IPS-18a (cell line): ENCODE results near the gene NCBP3.

Experiments used
- H3K27ac ChIP-seq: one replicate; pipeline ENCODE4 v1.5.1; 2013; ENCODE audit warnings: low read length
- H3K27me3 ChIP-seq: one replicate; pipeline ENCODE4 v1.6.1; 2013; ENCODE audit warnings: mild to moderate bottlenecking, low read length; ENCODE audit not compliant: control insufficient read depth, insufficient read depth
- H3K36me3 ChIP-seq: one replicate; pipeline ENCODE4 v1.6.1; 2013; ENCODE audit warnings: low read depth, low read length; ENCODE audit not compliant: control insufficient read depth
- H3K4me1 ChIP-seq: one replicate; pipeline ENCODE4 v1.6.1; 2013; ENCODE audit warnings: low read depth, low read length; ENCODE audit not compliant: control insufficient read depth
- H3K4me3 ChIP-seq: one replicate; pipeline ENCODE4 v1.5.1; 2013; ENCODE audit warnings: low read length
- H3K9ac ChIP-seq: one replicate; pipeline ENCODE4 v1.6.1; 2013; ENCODE audit warnings: mild to moderate bottlenecking, low read length, moderate library complexity
- H3K9me3 ChIP-seq: one replicate; pipeline ENCODE4 v1.6.1; 2013; ENCODE audit warnings: low read depth, low read length; ENCODE audit not compliant: control insufficient read depth

Gene NCBP3

DNA sequence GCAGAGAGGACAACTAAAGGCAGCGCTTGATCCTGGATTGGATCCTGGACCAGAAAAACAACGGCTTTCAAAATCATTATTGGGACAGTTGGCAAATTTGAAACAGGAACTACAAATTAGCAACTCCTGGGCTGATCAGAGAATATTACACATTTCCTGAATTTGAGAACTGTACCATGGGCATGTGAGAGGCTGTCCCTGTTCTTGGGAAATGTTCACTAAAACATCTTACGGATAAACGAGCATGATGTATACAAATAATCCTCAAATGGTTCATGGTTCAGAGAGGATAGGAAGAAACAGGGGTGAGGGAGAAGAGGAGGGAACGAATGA, 42.8 kb downstream of the NCBP3 start:
- Histone ChIP-seq H3K4me1 (no peaks in the 10 kb centered on the region), H3K4me3 (no peak overlapping the region), H3K36me3 (peaks cover 18% of the 10 kb centered on the region), H3K27me3 (no peaks in the 10 kb centered on the region), H3K27ac (no peak overlapping the region), H3K9me3 (no peaks in the 10 kb centered on the region), H3K9ac (no peak overlapping the region)

DNA sequence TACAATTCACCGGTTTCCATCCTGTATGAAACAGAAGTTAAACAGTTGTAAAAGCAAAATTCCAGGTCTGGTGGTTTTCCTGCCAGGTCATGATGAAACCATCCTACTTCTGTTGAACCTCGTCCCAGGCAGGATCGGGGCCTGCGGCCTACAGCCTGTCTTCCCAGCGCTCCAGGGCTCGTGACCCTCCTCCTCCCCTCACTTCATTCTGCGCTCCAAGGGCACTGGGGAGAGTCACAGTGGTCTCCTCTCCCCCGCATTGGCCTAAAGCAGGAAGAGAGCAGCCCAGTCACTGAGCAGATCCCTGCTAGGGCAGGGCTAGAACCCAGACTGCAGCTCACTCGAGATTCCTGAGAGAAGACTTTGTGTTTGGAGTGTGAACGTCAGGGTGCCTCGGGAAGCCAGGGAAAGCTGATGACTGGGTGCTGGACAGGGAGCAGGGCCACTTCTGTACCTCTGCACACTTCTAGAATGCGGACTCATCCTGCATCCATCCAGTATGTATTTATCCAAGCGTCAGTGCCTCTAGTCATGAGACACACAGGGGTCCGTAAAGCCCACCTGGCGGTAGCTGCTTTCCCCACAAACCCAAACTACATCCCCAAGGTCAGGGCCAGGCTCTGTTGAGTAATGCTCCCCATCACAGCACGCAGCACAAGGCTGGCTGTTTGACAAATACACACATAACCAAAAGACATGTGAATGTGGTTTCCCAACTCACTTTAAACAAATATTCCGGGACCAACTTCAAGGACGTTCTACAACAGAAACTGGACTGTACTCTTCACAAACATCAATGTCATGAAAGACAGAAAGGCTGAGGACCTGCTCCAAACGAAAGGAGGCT, 43.4 kb downstream of the NCBP3 start:
- no peaks in the 10 kb centered on the region for H3K27me3 ChIP-seq
- no peaks in the 10 kb centered on the region for H3K9me3 ChIP-seq
- no peak overlapping the region for H3K27ac ChIP-seq
- H3K9ac ChIP-seq: no peak overlapping the region
- peaks cover 14% of the 10 kb centered on the region for H3K36me3 ChIP-seq
- H3K4me1 ChIP-seq: no peaks in the 10 kb centered on the region
- H3K4me3 ChIP-seq: no peak overlapping the region

DNA sequence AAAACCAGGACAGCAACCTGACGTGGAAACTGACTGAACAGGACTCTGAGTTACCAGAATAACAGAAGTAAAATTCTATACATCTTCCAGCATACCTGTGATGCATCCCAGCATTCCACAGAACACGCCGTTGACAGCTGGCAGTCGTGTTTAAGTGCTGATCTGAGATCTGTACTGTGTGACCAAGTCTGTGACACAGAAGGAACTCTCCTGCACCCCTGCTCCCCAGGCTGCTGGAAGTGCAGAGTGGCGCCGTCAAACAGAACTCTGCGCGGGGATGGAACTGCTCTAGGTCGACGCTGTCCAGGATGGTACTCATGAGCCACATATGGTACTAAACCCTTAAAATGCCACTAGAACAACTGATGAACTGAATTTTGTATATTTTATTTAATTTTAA, 44.3 kb downstream of the NCBP3 start:
- Histone ChIP-seq H3K9me3 (no peaks in the 10 kb centered on the region), H3K4me1 (no peaks in the 10 kb centered on the region), H3K36me3 (peaks cover 7% of the 10 kb centered on the region), H3K27ac (no peak overlapping the region), H3K4me3 (no peak overlapping the region), H3K27me3 (no peaks in the 10 kb centered on the region), H3K9ac (no peak overlapping the region)

DNA sequence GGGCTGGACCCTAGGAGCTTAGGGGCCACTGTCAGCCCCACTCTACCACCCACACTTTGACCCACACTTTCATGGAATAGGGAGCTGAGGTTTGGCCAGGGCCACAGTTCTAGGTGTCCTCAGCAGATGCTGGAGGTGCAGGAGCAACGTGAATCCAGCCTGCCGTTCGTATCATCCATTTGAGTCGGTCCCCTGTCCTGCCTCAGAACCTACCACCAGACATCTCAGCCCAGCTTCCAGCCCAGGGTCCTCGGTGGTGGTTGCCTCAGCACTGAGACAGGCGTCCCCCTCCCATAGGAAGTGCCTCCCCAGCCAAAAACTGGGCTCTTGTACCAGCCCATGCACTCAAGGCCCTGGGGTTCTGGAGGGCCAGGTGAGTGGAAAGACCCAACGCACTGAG, 44.7 kb downstream of the NCBP3 start:
- Histone ChIP-seq H3K27ac (no peak overlapping the region), H3K4me3 (no peak overlapping the region), H3K36me3 (peaks cover 5% of the 10 kb centered on the region), H3K27me3 (no peaks in the 10 kb centered on the region), H3K4me1 (no peaks in the 10 kb centered on the region), H3K9ac (no peak overlapping the region), H3K9me3 (no peaks in the 10 kb centered on the region)

DNA sequence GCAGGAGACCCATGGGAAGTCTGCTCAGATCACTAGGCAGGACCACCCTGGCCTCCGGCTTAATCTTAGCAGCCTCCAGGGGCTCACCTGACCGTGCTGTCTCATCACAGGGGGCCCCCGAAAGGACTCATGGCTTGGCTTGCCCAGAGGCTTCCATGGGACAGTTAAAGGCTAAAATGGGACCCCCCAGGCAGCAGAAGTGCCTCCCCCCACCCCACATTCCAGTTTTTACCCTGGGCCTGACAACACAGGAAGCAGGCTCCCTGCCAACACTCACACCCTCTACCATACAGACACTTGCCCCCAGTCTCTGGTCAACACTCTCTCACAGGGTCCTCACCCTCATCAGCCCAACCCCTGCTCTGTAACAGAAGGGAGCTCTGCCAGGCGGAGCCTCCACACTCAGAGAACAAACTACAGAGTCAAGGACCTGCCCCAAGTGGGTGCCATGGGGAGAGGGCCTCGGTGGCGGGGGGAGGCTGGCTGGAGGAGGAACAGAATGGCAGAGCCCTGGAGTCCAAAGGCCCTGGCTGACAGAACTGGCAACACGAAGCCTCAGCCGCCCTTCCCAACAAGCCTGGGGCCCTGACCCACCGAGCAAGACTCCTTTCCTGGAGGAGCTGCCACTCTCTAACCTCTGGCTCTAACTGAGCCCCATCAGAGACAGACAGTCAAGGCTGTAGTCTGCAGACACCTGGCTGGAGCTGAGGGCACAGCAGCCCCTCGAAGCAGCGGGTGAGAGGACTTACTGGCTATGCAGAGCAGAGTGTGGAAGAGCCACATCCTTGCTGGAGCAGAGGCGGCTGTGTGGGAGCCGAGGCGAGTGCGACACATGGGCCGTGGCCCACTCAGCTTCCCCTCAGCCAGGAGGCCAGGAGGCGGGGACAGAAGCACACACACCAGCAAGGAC, 45.4 kb downstream of the NCBP3 start, which contains the start of gene ITGAE:
Gene ITGAE (minus strand): TSS at position 827 of the 910 bp plus-strand sequence. CDS start 44 bp downstream, at position 783.
- H3K9me3 ChIP-seq: no peaks in the 10 kb centered on the region
- no peaks in the 10 kb centered on the region for H3K27me3 ChIP-seq
- H3K27ac ChIP-seq: no peak within 1 kb of the TSS
- H3K9ac ChIP-seq: no peak within 1 kb of the TSS
- no peak within 1 kb of the TSS for H3K4me3 ChIP-seq
- H3K4me1 ChIP-seq: no peaks in the 10 kb centered on the region
- peaks cover 5% of the 10 kb centered on the region for H3K36me3 ChIP-seq

DNA sequence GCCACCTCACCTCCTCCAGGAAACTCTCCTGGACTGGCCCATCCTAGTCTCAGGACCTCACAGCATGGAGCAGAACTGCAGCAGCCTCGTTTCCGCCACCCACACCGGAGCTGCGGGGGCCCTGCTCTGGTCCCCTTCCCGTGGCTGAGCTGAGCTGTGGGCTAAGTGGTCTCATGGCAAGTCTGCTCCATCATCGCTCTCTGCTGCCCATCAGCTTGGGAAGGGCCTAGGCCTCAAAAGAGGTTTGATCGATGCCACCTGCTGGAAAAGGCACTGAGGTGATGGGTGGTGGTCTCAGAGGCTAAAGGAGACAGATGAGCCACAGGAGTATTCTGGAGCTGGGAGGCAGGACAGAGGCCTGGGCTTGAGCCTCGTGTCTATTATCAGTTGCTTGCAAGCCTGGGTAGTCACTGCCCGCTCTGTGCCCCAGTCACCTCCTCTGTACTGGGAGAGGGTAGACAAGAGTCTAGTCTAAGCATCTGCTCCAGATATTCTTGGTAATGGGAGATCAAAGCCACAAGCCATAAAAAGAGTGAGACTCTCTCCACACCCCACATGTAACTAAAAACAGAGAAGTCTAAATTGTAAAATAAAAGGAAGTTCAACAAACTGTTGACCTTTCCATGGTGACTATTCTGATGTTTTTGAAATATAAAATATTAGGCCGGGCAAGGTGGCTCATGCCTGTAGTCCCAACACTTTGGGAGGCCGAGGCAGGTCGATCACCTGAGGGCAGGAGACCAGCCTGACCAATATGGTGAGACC, 46.7 kb downstream of the NCBP3 start:
- Histone ChIP-seq H3K27me3 (no peaks in the 10 kb centered on the region), H3K4me3 (no peak overlapping the region), H3K9me3 (no peaks in the 10 kb centered on the region), H3K9ac (no peak overlapping the region), H3K4me1 (no peaks in the 10 kb centered on the region), H3K27ac (no peak overlapping the region), H3K36me3 (peaks cover 5% of the 10 kb centered on the region)

DNA sequence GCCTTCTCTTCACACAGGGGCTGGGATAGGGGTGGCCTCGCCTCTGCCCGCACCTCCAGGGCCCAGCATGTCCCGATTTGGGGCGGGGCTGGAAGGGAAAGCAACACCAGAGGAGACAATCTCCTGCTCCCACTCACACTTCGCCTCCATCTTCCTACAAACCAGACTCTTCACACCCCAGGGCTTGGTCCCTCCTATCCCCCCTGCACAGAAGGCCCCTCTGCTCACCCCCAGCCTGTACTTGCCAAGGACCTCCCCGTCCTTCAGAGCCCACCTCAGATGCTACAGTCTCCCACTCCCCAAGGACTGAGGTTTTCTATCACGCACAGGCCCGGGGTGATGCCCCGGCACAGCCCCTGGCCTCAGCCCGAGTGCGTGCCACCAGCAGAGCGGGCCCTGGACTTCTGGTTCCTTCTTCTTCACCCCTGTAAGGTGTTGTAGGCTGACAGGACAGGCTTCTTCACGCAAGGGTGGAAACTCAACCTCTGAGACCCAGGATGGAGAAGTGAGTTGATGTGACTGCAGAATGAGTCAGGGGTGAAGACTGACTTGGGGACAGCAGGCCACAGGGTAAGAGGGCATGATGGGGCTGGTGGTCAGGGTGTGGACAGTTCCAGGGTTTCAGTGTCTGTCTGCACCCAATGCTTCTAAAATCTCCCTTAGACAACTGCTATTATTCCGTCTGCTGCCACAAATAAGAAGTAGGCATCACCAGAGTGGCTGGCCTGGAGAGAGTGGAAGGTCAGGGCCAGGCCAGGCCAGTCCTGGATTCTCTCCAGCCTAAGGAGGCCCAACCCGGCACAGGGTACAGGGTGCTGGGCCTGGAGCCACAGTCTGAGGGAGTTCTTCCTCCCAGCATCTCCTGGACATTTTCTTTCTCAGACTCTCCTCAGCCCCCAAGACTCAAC, 47.5 kb downstream of the NCBP3 start:
- Histone ChIP-seq H3K27ac (no peak overlapping the region), H3K4me3 (no peak overlapping the region), H3K9me3 (no peaks in the 10 kb centered on the region), H3K9ac (no peak overlapping the region), H3K27me3 (no peaks in the 10 kb centered on the region), H3K4me1 (no peaks in the 10 kb centered on the region), H3K36me3 (peaks cover 5% of the 10 kb centered on the region)

DNA sequence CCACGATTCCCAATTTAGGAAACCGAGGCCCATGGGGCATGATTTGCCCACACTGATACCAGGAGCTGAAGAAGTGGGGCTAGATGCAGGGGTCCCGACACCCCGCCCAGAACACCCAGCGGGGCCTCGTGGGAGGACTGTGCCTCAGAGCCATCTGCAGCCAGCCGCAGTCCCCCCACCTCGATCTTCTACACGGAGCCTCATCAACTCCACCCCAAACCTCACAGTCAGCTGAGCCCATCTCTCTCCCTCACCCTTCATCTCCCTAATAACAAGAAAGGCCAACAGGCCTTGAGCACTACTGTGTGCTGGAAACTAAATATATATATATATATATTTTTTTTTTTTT, 49.2 kb downstream of the NCBP3 start:
- H3K4me1 ChIP-seq: no peaks in the 10 kb centered on the region
- no peaks in the 10 kb centered on the region for H3K36me3 ChIP-seq
- H3K4me3 ChIP-seq: no peak overlapping the region
- H3K9me3 ChIP-seq: no peaks in the 10 kb centered on the region
- H3K9ac ChIP-seq: no peak overlapping the region
- no peak overlapping the region for H3K27ac ChIP-seq
- no peaks in the 10 kb centered on the region for H3K27me3 ChIP-seq

DNA sequence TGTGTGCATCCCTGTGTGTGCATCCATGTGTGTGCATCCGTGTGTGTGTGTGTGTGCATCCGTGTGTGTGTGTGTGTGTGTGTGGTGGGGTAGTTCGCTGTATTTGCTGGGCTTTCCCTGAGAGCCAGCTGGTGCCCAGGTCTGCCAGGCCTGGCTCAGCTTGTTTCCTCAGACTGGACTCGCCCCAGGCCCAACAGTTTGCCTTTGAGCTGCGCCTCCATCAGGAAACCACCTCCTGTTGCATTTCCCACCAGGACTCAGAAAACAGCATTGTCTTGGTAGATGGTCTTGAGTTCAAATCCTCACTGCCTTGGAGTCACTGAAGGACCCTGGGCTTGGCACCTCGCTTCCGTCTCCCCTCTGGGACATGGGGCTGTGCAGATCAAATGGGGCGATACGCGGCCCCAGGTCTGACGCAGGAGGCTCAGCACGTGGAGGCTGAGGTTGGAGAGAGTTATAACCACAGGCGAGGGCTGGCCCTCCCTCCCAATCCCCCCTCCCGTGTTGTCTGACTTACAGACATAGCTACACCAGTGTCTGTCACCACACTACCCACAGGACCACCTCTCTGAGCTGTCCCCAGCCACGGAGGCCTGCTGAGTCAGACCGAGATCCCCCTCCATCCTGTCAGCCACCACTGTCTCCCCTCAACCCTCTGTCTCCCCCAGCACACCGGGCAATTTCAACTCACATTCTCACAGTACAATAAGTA, 49.8 kb downstream of the NCBP3 start:
- Histone ChIP-seq H3K27ac (no peak overlapping the region), H3K9ac (no peak overlapping the region), H3K4me1 (no peaks in the 10 kb centered on the region), H3K36me3 (no peaks in the 10 kb centered on the region), H3K4me3 (no peak overlapping the region), H3K27me3 (no peaks in the 10 kb centered on the region), H3K9me3 (no peaks in the 10 kb centered on the region)

DNA sequence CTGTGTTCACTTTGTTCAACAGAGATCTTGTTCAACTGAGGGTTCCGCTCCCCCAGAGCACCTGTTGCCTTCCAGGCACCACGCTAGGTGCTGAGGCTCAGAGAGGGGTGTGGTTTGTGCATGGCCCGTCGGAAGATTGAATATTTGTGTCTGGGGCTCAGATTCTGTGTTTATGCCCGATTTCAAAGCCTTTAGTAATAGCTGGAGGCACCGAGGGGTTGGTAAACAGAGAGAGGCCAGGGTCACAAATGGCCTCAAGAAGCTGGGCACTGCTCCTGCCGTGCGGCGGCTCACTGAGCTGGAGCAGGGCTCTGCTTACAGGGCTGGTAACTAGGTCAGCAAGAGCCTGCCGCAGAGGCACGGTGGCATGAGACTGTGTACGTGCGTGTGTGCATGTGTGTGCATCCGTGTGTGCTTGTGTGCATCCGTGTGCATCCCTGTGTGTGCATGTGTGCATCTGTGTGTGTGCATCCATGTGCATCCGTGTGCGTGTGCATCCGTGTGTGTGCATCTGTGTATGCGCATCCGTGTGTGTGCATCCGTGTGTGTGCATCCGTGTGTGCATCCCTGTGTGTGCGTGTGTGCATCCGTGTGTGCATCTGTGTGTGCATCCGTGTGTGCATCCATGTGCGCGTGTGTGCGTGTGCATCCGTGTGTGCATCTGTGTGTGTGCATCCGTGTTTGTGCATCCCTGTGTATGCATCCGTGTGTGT, 50.5 kb downstream of the NCBP3 start:
- Histone ChIP-seq H3K27me3 (no peaks in the 10 kb centered on the region), H3K9ac (no peak overlapping the region), H3K9me3 (no peaks in the 10 kb centered on the region), H3K4me3 (no peak overlapping the region), H3K36me3 (no peaks in the 10 kb centered on the region), H3K27ac (no peak overlapping the region), H3K4me1 (no peaks in the 10 kb centered on the region)
